ENCODE measurements around the gene CEACAM16.
"Not testable (repeated sequence)": the region's sequence is repeated elsewhere in the genome, so short reads cannot be mapped to it uniquely, and the experiment has no call there.

Gene CEACAM16

GRCh38 chr19:44702551-44703176 is 3.7 kb downstream of the CEACAM16 start:
- in situ Hi-C loops (cut with HindIII; ENCODE audit: low sequenced_read_pairs): no loop called here

- in situ Hi-C loops (cut with HindIII; ENCODE audit: low sequenced_read_pairs): no loop called here
Observed at GRCh38 chr19:44703336-44704078, 4.6 kb downstream of the CEACAM16 start.

- in situ Hi-C loops (cut with HindIII; ENCODE audit: low sequenced_read_pairs): no loop called here
Observed at GRCh38 chr19:44704982-44705381, 6.0 kb downstream of the CEACAM16 start.

GRCh38 chr19:44705502-44706010 is 6.6 kb downstream of the CEACAM16 start:
- in situ Hi-C loops (cut with HindIII; ENCODE audit: low sequenced_read_pairs): no loop called here

- in situ Hi-C loops (cut with HindIII; ENCODE audit: low sequenced_read_pairs): no loop called here
Observed at GRCh38 chr19:44706506-44707236, 7.7 kb downstream of the CEACAM16 start.

- in situ Hi-C loops (cut with HindIII; ENCODE audit: low sequenced_read_pairs): no loop called here
Observed at GRCh38 chr19:44707794-44708193, 8.8 kb downstream of the CEACAM16 start.

GRCh38 chr19:44708940-44709339 is 10.0 kb downstream of the CEACAM16 start:
- in situ Hi-C loops (cut with HindIII; ENCODE audit: low sequenced_read_pairs): no loop called here

- in situ Hi-C loops (cut with HindIII; ENCODE audit: low sequenced_read_pairs): not testable (repeated sequence)
Observed at GRCh38 chr19:44709434-44710266, 10.7 kb downstream of the CEACAM16 start.

GRCh38 chr19:44710483-44710882 is 11.5 kb downstream of the CEACAM16 start:
- in situ Hi-C loops (cut with HindIII; ENCODE audit: low sequenced_read_pairs): no loop called here

GRCh38 chr19:44712864-44713515 is 14.0 kb downstream of the CEACAM16 start:
- in situ Hi-C loops (cut with HindIII; ENCODE audit: low sequenced_read_pairs): no loop called here

GRCh38 chr19:44714597-44715169 is 15.7 kb downstream of the CEACAM16 start:
- in situ Hi-C loops (cut with HindIII; ENCODE audit: low sequenced_read_pairs): loop anchor here (5.0 kb wide), 1 partner anchor 123 kb away; no protein-coding TSS in a partner anchor

GRCh38 chr19:44717603-44718002 is 18.7 kb downstream of the CEACAM16 start:
- in situ Hi-C loops (cut with HindIII; ENCODE audit: low sequenced_read_pairs): loop anchor here (5.0 kb wide), 1 partner anchor 120 kb away; no protein-coding TSS in a partner anchor

GRCh38 chr19:44718441-44719261 is 19.7 kb downstream of the CEACAM16 start:
- in situ Hi-C loops (cut with HindIII; ENCODE audit: low sequenced_read_pairs): loop anchor here (5.0 kb wide), 1 partner anchor 119 kb away; no protein-coding TSS in a partner anchor

- in situ Hi-C loops (cut with HindIII; ENCODE audit: low sequenced_read_pairs): loop anchor here (5.0 kb wide), 1 partner anchor 118 kb away; no protein-coding TSS in a partner anchor
Observed at GRCh38 chr19:44719262-44719701, 20.3 kb downstream of the CEACAM16 start.

GRCh38 chr19:44720396-44720795 is 21.4 kb downstream of the CEACAM16 start:
- in situ Hi-C loops (cut with HindIII; ENCODE audit: low sequenced_read_pairs): loop anchor here (10.0 kb wide), 1 partner anchor 84 kb away; the partner anchor contains the start of gene BCAM

- in situ Hi-C loops (cut with HindIII; ENCODE audit: low sequenced_read_pairs): loop anchor here (10.0 kb wide), 1 partner anchor 84 kb away; the partner anchor contains the start of gene BCAM
Observed at GRCh38 chr19:44720945-44721344, 22.0 kb downstream of the CEACAM16 start.

GRCh38 chr19:44721369-44721768 is 22.4 kb downstream of the CEACAM16 start:
- in situ Hi-C loops (cut with HindIII; ENCODE audit: low sequenced_read_pairs): loop anchor here (10.0 kb wide), 1 partner anchor 83 kb away; the partner anchor contains the start of gene BCAM

Measured in endothelial cell of hepatic sinusoid (primary cell).